H1 (cell line): ENCODE data around the gene ACVR1.

Source experiments
- POLR2A ChIP-seq, 2 experiments: IDR thresholded peaks; 1 replicate in 1 of 2; 2 replicates in 1 of 2; pipeline ENCODE4 v1.6.1; 2011; ENCODE audit warnings: low read depth in 2 of 2, low read length in 2 of 2, mild to moderate bottlenecking in 2 of 2; ENCODE audit errors: control extremely low read depth in 1 of 2
- POLR2AphosphoS5 ChIP-seq: IDR thresholded peaks from 2 replicates; pipeline ENCODE4 v1.6.1; 2011; ENCODE audit warnings: low read depth, low read length
- RAD21 ChIP-seq, 2 experiments: IDR thresholded peaks in 1 of 2; conservative IDR thresholded peaks in 1 of 2; 2 replicates each; pipeline ENCODE4 v1.6.1; 2011; ENCODE audit warnings: low read depth in 2 of 2, low read length in 2 of 2, improper control_type of control experiment in 1 of 2, inconsistent platforms in 1 of 2, mild to moderate bottlenecking in 1 of 2, moderate library complexity in 1 of 2
- RFX5 ChIP-seq: IDR thresholded peaks from 2 replicates; pipeline ENCODE4 v1.6.1; 2011; ENCODE audit warnings: low read depth, low read length, improper control_type of control experiment, borderline replicate concordance
- SP2 ChIP-seq: IDR thresholded peaks from 2 replicates; pipeline ENCODE4 v1.6.1; 2012; ENCODE audit warnings: mild to moderate bottlenecking, low read length, inconsistent platforms
- SUZ12 ChIP-seq: fragments of 200-600 bp; sonication (generic); IDR thresholded peaks from 2 replicates; pipeline ENCODE4 v1.6.1; 2012; ENCODE audit warnings: mild to moderate bottlenecking, inconsistent platforms, low read length, moderate library complexity, mixed read lengths
- YY1 ChIP-seq: IDR thresholded peaks from 2 replicates; pipeline ENCODE4 v1.6.1; 2011; ENCODE audit warnings: low read depth, mild to moderate bottlenecking, low read length
- TF ChIP-seq, protein P1 (sequence below), 3 experiments: IDR thresholded peaks; 1 replicate in 2 of 3; 2 replicates in 1 of 3; pipeline versions ENCODE4 v1.5.1 to v1.6.1; 2011; ENCODE audit warnings: low read length in 3 of 3, mild to moderate bottlenecking in 3 of 3, inconsistent platforms in 2 of 3, low read depth in 1 of 3, moderate library complexity in 1 of 3; ENCODE audit not compliant: insufficient read depth in 1 of 3; ENCODE audit errors: control extremely low read depth in 1 of 3
- TF ChIP-seq, protein P2 (sequence below): IDR thresholded peaks from 2 replicates; pipeline ENCODE4 v1.6.1; 2012; ENCODE audit warnings: inconsistent platforms

DNA sequence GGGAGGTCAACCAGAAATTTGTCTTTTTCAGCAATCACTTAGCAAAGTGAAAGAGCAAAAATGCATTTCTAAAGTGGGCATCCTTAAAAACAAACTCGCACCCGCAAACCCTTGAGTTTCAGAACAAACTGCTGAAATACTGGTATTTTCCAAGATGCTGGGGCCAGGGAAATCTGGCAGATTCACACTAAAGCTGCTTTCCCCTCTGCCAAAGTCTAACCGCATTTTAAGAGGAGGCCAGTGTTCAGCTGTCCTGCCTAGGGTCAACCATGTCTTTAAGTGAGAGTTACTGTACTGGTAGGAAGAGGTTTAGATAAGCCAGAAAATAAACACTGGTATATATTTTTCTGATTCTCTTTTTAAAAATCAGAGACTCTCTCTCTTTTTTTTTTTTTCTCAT is 55.9 kb downstream of the ACVR1 start:
- TF ChIP-seq, protein P1, sequence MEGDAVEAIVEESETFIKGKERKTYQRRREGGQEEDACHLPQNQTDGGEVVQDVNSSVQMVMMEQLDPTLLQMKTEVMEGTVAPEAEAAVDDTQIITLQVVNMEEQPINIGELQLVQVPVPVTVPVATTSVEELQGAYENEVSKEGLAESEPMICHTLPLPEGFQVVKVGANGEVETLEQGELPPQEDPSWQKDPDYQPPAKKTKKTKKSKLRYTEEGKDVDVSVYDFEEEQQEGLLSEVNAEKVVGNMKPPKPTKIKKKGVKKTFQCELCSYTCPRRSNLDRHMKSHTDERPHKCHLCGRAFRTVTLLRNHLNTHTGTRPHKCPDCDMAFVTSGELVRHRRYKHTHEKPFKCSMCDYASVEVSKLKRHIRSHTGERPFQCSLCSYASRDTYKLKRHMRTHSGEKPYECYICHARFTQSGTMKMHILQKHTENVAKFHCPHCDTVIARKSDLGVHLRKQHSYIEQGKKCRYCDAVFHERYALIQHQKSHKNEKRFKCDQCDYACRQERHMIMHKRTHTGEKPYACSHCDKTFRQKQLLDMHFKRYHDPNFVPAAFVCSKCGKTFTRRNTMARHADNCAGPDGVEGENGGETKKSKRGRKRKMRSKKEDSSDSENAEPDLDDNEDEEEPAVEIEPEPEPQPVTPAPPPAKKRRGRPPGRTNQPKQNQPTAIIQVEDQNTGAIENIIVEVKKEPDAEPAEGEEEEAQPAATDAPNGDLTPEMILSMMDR (IDR thresholded peaks at IDR 0.05; ENCODE audit: control extremely low read depth in 1 of 3, insufficient read depth in 1 of 3, low read depth in 1 of 3, low read length in 3 of 3): no peak
- TF ChIP-seq POLR2AphosphoS5: no peak
- no peak for TF ChIP-seq POLR2A (IDR thresholded peaks at IDR 0.05; ENCODE audit: control extremely low read depth in 1 of 2, low read depth in 2 of 2, low read length in 2 of 2)
- no peak for TF ChIP-seq SUZ12
- no peak for TF ChIP-seq YY1
- TF ChIP-seq, protein P2, sequence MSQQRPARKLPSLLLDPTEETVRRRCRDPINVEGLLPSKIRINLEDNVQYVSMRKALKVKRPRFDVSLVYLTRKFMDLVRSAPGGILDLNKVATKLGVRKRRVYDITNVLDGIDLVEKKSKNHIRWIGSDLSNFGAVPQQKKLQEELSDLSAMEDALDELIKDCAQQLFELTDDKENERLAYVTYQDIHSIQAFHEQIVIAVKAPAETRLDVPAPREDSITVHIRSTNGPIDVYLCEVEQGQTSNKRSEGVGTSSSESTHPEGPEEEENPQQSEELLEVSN: no peak
- no peak for TF ChIP-seq SP2
- no peak for TF ChIP-seq RAD21 (IDR thresholded peaks at IDR 0.05 in 1 of 2, conservative IDR thresholded peaks at IDR 0.05 in 1 of 2; ENCODE audit: low read depth in 2 of 2, low read length in 2 of 2)
- no peak for TF ChIP-seq RFX5
